ENCODE measurements around the gene AGXT.

DNA sequence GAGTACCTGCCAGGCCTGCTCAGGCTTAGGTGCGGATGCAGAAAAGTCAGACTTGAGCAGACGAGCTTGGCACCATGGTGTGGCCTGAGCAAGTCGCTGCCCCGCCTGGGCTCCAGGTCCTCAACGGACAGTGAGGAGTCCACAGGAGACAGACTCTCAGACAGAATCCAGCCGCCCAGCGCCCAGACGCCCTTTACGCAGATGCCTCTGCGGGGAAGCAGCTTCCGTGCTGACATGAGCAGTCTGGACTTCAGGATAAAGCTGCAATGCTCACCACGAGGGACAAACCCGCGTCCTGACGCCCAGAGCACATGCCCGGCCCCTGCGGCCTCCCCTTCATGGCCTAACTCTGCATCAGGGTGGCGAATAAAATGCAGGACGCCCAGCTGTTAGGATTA, 30.8 kb downstream of the AGXT start:
- TF ChIP-seq CTCF (IDR thresholded peaks at IDR 0.05) (no peak), POLR2AphosphoS5 (IDR thresholded peaks at IDR 0.05) (no peak), EP300 (IDR thresholded peaks at IDR 0.05) (no peak)
